Stimulated activated CD8-positive, alpha-beta memory T cell treated with anti-CD3 and anti-CD28 coated beads, Interleukin-7, amount 100 ng/mL, for 48 hours (primary cell): ENCODE results near the gene KRT14.
"Not testable (repeated sequence)": the region's sequence is repeated elsewhere in the genome, so short reads cannot be mapped to it uniquely, and the experiment has no call there.

Experiments used
- DNase-seq, 2 donors: peaks; one replicate each; pipeline ENCODE4 v3.0.0-alpha.2; 2020; ENCODE audit warnings: low read depth in 1 of 2; ENCODE audit errors: extremely low read depth in 1 of 2

Gene KRT14

DNA sequence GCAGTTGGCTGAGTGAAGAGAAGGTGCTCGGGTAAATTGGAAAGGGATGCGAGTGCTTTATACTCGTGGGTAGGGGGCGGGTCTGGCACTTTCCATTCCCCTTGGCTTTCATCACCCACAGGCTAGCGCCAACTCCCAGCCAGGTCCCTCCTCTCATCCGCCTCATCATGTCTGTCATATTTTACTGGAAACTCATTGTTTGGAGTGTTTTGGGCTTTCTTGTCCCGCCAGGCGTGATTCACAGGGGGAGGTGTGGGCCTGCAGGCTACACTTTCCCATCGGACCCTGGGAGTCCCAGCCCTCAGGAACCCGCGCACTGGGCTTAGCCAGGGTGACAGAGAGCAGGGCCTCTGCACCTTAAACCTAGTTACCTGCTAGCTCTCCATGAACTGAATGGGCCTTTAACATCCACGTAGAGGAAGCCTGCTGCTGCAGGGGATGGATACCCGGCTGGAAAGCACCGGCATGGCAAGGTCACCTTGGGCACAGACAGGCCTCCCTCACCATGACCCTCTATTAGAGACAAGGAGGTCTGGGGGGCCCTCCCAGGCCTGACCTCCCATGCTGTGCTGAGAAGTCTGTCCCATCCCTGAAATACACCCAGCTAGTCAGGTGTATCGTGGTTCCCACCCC lies at the start of gene KRT14:
KRT14 (minus strand) TSS at position 33 of the 633 bp plus-strand sequence. CDS start 61 bp downstream, outside the sequence.
- DNase-seq: no peak

DNA sequence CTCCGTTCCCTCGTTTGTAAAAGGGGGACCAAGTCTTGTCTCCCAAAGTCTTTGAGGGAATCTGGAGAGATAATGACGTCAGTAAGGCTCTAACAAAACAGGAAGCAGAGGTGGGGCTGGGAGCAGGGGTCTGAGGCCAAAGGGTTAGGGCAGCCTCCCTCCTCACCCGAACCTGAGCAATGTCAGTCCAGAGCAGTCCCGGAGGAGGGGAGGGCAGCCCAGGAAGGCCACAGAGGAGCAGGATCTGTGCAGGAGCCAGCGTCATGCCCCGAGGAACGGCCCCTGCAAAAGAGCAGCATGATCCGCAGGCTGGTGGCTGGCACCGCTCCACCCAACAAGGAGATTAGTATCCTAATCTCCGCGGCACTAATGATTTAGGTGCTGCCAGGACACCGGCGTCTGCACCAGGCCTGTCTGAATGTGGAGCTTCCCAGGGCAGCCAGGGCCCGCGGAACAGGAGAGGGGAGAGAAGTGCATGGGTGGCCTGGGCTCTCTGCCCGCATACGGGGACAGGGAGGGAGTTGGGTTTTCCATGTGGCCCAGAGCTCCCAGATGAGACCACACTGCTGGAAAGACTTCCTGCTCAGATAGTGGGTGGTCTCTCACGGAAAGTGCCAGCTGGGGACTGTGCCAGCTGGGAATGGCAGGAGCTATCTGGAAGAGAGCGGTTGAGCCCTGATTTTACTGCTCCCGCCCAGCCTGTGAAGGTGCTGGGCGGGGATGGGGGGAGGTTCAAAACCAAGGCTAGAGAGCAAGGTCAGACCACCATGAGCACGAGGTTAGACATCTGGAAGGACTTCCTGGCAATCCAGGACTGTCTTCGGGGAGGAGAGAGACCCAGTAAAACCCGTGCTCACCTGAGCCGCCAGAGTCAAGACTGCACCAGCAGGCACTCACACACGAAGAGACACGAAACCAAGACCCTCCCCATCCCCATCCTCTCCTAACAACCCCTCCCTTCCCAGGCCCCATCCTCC lies 48.7 kb upstream of the KRT14 start:
- no peak for DNase-seq

DNA sequence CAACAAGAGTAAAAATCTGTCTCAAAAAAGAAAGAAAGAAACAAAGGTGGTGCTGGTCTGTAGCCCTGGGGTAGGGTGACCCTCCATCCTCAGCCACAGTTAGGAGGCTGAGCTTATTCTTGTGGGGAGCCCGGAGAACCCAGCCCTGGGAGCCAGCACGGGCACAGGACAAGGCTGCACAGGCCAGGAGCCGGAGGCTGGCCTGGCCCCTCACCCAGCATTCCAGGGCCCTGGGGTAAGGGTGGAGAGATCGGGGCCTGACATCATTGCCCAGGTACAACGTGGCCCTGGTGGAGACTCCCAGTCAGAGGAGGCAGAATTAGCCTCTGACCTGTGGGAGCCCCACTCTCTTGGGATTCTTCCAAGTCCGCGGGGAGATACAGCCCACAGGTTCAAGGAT lies 47.9 kb upstream of the KRT14 start:
- no peak for DNase-seq

DNA sequence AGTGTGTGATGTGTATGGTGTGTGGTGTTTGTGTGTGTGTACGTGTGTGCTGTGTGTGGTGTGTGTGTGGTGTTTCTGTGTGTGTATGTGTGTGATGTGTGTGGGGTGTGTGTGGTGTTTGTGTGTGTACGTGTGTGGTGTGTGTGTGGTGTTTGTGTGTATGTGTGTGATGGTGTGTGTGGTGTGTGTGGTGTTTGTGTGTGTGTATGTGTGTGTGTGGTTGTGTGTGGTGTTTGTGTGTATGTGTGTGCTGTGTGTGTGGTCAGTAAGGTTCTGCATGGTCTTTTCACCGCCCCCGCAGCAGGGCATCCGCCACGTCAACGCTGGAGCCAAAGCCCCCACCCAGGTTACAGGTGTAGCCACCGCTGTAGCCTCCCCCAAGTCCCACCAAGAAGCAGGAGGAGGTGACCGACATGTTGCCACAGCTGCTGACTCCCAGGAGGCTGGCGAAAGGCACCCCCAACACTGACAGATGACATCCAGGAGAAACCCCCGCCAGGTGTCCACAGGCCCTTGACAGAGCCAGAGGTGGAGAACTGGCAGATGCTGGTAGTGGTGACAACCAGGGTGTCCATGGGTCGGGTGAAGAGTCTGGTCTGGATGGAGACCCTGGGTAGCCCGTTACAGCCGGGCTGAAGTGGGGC lies 47.0 kb upstream of the KRT14 start:
- no peak for DNase-seq

DNA sequence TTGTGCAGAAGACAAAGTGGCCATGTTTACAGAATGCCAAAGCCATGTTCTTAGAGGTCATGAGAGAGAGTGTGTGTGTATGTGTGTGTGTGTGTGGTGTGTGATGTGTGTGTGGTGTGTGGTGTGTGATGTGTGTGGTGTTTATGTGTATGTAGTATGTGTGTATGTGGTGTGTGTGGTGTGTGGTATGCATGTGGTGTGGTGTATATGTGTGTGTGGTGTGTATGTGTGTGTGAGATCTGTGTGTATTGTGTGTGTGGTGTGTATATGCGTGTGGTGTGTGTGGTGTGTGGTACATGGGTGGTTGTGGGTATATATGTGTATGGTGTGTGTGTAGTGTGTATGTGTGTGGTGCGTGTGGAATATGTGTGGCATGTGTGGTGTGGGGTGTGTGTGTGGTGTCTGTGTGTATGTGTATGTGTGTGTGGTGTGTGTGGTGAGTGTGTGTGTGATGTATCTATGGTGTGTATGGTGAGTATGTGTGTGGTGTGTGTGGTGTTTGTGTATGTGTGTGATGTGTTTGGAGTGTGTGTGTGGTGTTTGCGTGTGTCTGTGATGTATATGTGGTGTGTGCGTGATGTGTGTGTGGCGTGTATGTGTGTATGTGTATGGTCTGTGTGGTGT lies 45.9 kb upstream of the KRT14 start:
- no peak for DNase-seq

DNA sequence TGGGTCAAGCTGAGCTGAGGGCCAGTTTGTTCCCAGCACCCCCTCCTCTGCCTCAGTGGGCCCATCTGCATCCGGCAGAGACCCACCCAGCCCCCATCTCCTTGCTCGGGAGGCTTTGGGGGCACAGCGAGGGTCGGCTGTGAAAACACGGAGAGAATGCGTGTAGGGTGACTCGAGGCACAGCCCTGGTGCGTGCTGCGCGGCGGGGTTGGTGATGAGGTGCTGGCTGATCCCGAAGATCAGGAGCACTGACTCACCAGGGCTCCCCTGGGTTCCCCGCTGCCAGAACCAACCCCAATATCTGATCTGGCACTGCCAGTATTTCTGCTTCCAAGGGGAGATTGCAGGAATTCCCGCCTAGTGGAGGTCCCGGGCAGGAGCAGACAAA lies 45.2 kb upstream of the KRT14 start:
- DNase-seq: no peak

DNA sequence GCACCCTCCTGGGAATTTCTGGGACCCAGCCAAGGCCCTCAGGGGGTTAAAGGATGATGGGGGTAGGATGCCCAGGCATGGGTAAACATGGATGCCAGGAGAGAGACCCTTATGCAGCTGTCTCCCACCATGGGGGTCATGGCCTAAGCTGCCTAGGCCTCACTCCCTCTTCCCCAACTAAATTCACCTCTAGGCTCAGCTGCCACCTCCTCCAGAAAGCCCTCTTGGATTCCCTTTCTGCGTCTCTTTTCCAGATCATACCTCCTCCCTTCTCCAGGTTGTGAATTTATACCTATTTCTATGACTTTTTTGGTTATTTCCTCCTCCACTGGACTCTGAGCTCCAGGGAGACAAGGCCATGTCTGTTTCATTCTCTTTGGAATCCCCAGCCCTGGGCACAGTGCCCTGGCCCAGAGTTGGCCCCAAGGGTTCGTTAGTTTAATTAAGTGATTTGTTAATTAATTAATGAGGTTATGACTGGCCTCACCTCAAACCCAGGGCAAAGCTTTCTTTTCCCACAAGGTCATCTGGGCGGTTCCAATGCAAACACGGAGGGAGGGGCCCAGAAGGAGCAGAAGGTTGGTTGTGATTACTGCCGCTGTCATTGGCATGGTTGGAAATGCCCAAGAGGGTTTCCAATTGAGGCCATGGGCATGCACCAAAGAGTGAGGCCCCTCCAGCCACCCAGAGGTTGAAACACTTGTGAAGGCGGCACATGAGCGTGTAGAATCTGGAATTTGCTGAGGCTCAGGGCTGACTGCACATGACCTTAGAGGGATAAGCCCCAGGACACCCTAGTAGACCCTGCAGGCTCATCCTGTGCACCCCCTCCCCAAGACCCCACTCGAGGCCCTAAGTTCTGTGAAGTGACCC lies 44.6 kb upstream of the KRT14 start:
- DNase-seq: no peak

DNA sequence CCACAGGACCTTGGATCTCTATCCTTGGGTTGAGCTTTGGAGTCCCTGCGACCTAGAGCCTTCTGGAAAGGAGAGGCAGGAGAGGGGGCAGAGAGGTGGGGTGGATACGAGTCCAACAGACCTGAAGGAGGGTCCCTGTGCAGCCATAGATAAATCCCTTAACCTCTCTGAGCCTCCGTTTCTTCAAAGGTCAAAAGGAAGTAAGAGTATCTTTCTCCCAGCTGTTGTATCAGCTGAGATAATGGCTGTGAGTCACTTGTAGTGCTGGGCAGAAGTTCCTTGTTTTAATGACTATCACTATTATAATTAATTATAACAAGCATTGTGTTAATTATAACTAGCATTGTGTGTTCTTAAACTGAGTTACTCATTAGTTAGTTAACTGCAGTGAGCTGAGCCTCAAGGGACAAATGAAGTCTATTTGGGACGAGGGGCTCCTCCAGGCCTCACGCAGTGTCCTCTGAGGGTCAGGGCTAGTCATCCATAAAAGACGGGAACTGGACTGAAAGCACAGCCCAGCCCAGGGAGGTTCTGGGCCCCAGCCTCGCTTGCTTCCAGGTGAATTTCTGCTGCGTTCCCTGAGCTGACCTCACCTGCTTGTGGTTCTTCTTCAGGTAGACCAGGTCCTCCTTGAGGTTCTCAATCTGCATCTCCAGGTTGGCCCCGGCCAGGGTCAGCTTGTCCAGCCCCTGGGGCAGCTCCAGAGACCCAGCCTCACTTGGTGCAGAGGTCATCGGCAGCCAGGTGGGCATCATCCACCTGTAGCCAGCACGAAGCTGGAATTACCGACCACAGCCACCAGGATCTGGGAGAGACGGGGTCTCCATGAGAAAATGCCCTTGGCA lies 43.4 kb upstream of the KRT14 start:
- DNase-seq: no peak

DNA sequence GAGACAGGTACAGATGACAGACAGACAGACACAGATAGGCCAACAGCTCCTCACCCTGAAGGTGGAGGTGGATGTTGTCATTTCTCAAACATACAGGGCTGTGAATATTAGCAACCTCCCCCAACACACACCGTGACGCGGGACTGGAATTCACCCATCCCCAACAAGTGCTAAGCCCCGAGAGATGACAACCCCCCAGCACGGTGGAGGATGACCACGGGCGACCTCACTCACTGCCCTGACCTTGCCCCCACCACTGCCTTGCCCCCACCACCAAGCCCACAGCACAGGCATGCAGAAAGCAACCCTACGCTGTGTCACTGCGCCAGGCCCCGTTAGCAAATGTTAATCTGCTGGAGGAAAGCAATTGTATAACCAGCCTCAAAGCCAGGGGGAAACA lies 42.6 kb upstream of the KRT14 start:
- DNase-seq: no peak

DNA sequence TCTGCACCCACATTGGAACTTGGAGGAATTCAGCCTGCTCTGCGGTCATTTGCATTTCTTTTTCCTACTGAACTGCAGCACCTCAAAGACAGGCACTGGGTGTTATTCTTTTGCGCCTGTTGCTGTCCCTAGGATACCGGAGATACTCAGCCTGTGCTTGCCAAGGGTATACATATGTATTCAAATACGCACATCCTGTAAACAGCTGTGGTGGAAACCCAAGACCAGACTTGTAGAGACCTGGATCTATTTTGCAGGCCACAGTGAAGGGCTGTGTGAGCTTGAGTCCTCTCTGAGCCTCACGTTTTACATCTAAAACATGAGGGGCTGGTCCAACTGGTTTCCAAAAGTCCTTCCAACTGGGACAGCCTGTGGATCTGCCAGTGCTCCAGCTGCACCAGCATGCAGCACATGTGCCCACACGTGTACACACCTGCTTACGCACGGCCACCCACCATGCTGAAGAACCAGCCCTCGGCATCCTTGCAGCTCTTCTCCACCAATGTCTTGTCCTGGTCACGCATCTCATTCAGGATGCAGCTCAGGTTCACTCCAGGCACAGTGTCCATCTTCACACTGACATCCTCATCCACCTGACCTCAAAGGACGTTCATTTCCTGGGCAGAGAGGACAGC lies 42.0 kb upstream of the KRT14 start:
- not testable (repeated sequence) for DNase-seq

DNA sequence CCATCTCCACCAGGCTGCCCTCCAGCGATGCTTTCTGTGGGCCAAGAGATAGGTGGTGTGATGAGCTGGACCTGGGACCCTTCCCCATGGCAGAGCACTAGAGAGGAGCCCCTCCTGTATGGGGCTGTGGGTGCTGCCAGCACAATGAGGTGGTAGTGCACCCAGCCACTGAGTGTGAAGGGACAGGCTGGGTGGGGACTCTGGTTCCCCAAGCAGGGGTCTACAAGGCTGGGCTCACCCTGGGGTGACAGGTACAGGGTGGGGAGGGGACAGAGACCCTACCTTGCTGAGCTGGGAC lies 41.3 kb upstream of the KRT14 start:
- not testable (repeated sequence) for DNase-seq

DNA sequence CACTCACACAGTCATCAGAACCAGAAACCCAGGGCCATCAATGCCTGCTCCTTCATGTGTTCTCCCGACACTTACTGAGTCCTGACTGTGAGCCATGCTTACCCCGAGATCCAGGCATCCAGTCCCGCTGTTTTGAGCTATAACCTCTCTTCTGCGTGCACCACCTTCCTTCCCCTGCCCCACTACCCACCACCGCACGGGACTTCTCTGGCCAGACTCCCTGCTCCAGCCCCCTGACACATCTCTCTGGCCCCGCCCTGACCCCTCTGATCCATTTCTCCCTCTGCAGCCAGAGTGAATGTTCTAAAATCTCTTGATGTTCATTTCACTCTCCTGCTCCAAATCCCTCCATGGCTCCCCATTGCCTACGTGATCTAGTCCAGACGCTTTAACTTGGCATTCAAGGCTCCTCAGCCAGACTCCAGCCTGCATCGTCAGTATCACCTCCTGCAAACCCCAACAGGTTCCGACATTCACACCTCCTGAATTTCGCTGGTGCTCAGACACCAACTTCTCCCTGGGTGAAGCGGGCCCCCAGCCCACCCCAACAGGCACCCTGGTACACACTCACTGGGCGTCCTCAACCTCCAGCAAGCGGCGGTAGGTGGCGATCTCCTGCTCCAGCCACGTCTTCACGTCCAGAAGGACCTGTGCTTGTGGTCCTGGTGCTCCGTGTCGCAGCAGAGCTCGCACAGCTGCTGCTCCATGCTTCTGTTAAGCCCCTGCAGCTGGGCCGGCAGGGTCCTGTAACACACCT lies 40.8 kb upstream of the KRT14 start:
- no peak for DNase-seq

DNA sequence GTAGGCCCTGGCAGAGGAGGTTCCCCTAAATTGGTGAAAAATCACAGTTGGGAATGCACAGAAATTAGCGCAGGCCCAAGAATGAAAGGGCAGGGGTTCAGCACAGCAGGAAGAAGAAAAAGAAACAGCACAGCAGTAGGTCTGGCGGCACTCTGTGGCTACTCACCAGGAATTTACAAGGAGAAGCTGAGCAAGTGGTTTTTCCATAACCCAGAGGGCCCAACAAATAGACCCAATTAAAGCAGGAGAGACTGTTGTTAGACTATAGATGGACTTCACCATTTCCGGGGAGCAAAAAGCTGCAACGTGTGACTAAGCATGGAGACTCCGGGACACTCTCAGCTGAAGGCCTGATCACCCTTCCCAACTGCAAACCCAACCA lies 40.2 kb upstream of the KRT14 start:
- DNase-seq: not testable (repeated sequence)

DNA sequence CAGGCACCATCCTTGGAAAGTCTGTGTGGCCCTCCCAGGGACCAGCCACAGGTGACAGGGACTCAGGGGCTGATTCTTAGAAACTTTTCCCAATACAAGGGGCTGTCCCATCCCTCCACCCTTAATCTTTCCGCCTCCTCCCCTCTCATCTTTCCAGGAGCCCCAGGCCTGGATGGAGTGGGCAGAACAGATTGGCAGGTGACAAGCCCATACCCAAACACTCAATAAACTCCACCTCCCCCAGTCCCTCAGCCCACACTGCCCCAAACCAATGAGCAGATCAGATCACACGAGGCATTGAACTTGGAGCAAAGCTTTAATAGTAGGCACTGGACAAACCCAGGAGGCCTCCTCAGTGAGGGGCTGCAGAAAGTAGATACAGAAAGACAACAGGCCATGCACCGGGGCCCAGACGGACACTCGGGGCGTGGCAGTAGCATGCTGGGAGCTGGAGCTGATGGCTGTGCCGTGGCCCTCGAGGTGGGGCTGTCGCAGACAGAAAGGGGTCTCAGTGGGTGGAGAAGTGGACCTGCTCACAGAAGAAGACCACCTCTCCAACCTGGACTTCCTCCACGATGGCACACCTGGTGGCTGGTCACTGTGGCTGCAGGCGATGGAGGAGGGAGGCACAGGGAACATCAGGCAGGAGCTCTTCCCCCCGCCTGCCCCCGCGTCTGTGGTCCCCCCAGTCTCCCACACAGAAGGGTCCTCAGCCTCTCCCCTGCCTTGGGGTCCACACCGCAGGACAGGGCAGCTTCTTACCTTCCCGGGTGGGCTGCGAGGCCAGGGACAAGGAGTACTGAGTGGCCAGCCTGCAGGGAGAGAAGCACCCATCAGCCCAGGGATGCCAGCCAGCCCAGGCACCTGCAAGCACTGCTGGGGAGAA lies 39.6 kb upstream of the KRT14 start:
- DNase-seq: not testable (repeated sequence)

DNA sequence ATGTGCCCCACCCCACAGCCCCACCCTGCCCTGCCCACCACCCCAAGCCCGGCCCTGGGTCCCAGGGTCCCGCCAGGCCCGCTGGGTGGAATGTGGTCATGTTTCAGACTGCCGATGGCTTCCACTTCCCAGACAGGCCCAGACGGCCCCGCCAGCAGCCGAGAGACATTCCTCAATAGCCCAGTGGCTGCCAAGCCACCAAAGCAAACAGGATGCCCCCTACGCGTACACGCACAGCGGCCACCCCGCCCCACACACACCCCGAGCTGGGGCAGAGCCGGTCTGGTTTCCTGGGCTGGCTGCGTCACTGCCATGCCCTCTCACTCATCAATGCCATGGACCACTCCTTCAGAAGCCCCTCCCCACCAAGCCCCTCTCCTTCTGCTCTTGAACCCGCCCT lies 38.9 kb upstream of the KRT14 start:
- DNase-seq: no peak

DNA sequence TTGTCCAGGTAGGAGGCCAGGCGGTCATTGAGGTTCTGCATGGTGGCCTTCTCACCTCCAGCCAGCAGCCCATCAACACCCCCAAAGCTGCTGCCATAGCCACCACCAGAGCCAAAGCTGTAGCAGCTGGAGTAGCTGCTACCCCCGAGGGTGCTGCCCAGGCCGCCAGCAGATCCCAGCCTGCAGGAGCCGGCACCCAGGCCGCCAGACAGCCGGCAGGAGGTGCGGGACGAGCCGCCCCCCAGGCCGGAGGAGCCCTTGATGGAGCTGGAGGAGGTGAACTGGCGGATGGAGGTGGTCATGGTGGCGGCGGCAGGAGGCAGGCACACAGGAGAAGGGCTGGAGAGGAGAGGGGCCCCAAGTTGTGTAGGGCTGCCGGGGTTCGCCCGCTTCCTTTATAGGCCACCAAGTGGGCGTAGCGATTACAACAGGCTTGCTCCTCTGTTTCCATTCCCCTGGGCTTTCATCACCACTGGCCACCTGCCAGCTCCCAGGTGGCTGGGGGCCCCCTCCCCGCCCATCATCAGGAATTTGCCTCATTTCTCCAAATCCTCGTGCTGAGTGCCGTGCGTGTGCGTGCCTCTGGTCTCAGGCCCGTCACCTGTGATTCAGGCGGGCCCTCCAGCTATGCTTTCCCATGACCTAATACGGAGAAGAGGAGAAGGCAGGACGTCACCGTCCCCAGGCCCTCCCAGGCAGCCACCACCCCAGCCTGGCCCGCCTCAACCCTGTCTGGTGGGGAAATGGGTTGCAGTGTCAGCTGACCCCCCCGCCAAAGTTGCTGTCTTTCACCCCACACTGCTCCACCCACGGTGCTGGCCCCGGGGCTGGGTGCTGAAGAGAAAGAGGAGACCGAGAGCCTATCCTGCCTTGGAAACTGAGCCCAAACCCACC lies 37.8 kb upstream of the KRT14 start, which contains the start of gene KRT17:
KRT17 (minus strand) TSS at position 368 of the 894 bp plus-strand sequence; CDS start at position 302, 66 bp downstream.
- DNase-seq: no peak
